BJ (cell line): ENCODE data around the gene DMD. TPM values are rescaled to one million over a fixed set of nuclear protein-coding genes. Genes with fewer than 3 reads are reported as not detected.

Experiments used
- CTCF ChIA-PET: fragments of 350-600 bp; formaldehyde crosslinking; extraction: SDS; loops from one replicate; lab custom pipeline; 2021; ENCODE audit warnings: antibody characterized with exemption, inconsistent platforms; lab: Yijun Ruan, JAX
- POLR2A ChIA-PET: fragments of 300-600 bp; sonication (Branson Sonifier 250); formaldehyde crosslinking; extraction: SDS; loops from one replicate; lab custom pipeline; 2021; ENCODE audit warnings: antibody characterized with exemption; lab: Charles Lee
- DNase-seq: peaks from one replicate; pipeline ENCODE4 v3.0.0-alpha.2; 2011; ENCODE audit warnings: low read depth
- H3K27me3 ChIP-seq: 2 replicates; pipeline ENCODE4 v1.6.0; 2011; ENCODE audit warnings: low read length; ENCODE audit not compliant: control insufficient read depth, insufficient read depth
- H3K36me3 ChIP-seq: 2 replicates; pipeline ENCODE4 v1.5.1; 2011; ENCODE audit warnings: low read length; ENCODE audit not compliant: control insufficient read depth, insufficient read depth
- H3K4me3 ChIP-seq: 2 replicates; pipeline ENCODE4 v1.5.1; 2011; ENCODE audit warnings: low read depth, mild to moderate bottlenecking, control low read depth, low read length
- CTCF ChIP-seq: IDR thresholded peaks from 2 replicates; pipeline ENCODE4 v1.5.1; 2011; ENCODE audit warnings: low read depth, mild to moderate bottlenecking, control low read depth, inconsistent platforms, low read length, moderate library complexity; ENCODE audit not compliant: insufficient read depth
- polyA plus RNA-seq: library from polyadenylated mRNA; depleted of rRNA; stranded (reverse); fragments of >200 nt; gene quantifications from 2 replicates; pipeline ENCODE4 v1.2.3, GENCODE V29; 2011

The DMD gene
- polyA plus RNA-seq, 1 experiment, result 12.5 TPM

GRCh38 chrX:31706466-31706865, 1504.9 kb downstream of the DMD start:
- no peak overlapping the region for H3K4me3 ChIP-seq
- ChIA-PET POLR2A (no interaction called here), CTCF (no interaction called here)
- no peaks in the 10 kb centered on the region for H3K36me3 ChIP-seq
- DNase-seq, result no peak
- no peak for TF ChIP-seq CTCF
- no peaks in the 10 kb centered on the region for H3K27me3 ChIP-seq

- Histone ChIP-seq H3K4me3 (no peak overlapping the region), H3K36me3 (no peaks in the 10 kb centered on the region), H3K27me3 (no peaks in the 10 kb centered on the region)
- DNase-seq, result no peak
- CTCF ChIA-PET, result no interaction called here
- POLR2A ChIA-PET, result no interaction called here
- TF ChIP-seq CTCF, result no peak
Measured at GRCh38 chrX:31705816-31706215, 1505.5 kb downstream of the DMD start.

- TF ChIP-seq CTCF, result no peak
- ChIA-PET POLR2A (no interaction called here), CTCF (no interaction called here)
- Histone ChIP-seq H3K27me3 (no peaks in the 10 kb centered on the region), H3K36me3 (no peaks in the 10 kb centered on the region), H3K4me3 (no peak overlapping the region)
- DNase-seq, result no peak
Measured at GRCh38 chrX:31704938-31705337, 1506.4 kb downstream of the DMD start.

GRCh38 chrX:31702222-31702621, 1509.1 kb downstream of the DMD start:
- ChIA-PET POLR2A (no interaction called here), CTCF (no interaction called here)
- H3K4me3 ChIP-seq, result no peak overlapping the region
- TF ChIP-seq CTCF, result no peak
- H3K27me3 ChIP-seq, result no peaks in the 10 kb centered on the region
- H3K36me3 ChIP-seq, result no peaks in the 10 kb centered on the region
- DNase-seq, result no peak

- ChIA-PET CTCF (interaction anchor here (0.9 kb wide), 1 partner anchor 103 kb away, joined by 3 read pairs; no protein-coding TSS in a partner anchor), POLR2A (no interaction called here)
Measured at GRCh38 chrX:31697294-31697916, 1513.9 kb downstream of the DMD start.

More at GRCh38 chrX:31697294-31697916, 1513.9 kb downstream of the DMD start:
- no peaks in the 10 kb centered on the region for H3K27me3 ChIP-seq
- no peak for DNase-seq
- H3K4me3 ChIP-seq, result no peak overlapping the region
- no peak for TF ChIP-seq CTCF
- no peaks in the 10 kb centered on the region for H3K36me3 ChIP-seq
